Mesothelial cell of epicardium (in vitro differentiated cells): ENCODE data around the gene CD200R1L. TPM values are rescaled to one million over a fixed set of nuclear protein-coding genes. Genes with fewer than 3 reads are reported as not detected.

Source experiments
- DNase-seq, 2 experiments: peaks; one replicate each; pipeline ENCODE4 v3.0.0; 2021; ENCODE audit warnings: low spot score in 2 of 2; ENCODE audit not compliant: unreplicated experiment in 2 of 2
- H3K27ac Mint-ChIP-seq: 2 replicates; pipeline ENCODE4 v1.8.0; 2021; ENCODE audit warnings: mixed read lengths
- H3K27me3 Mint-ChIP-seq: 2 replicates; pipeline ENCODE4 v1.8.0; 2021; ENCODE audit warnings: low read depth, mixed read lengths
- H3K36me3 Mint-ChIP-seq: 2 replicates; pipeline ENCODE4 v1.8.0; 2021; ENCODE audit warnings: mixed read lengths
- H3K4me1 Mint-ChIP-seq: 2 replicates; pipeline ENCODE4 v1.8.0; 2021; ENCODE audit warnings: mixed read lengths
- H3K4me3 Mint-ChIP-seq: 2 replicates; pipeline ENCODE4 v1.8.0; 2021; ENCODE audit warnings: mild to moderate bottlenecking, moderate library complexity, mixed read lengths
- H3K9me3 Mint-ChIP-seq: 2 replicates; pipeline ENCODE4 v1.8.0; 2021; ENCODE audit warnings: mixed read lengths
- total RNA-seq: library from RNA; stranded (reverse); gene quantifications from 3 replicates; pipeline ENCODE4 v1.2.1, GENCODE V29; 2021
- TF ChIP-seq, protein P1 (sequence below): fragments of 200-600 bp; sonication (generic); IDR thresholded peaks from one replicate; pipeline ENCODE4 v1.5.0; 2021; ENCODE audit warnings: antibody characterized with exemption; ENCODE audit not compliant: unreplicated experiment

Gene CD200R1L
- total RNA-seq, 1 donor from 2014 or later, result not detected

DNA sequence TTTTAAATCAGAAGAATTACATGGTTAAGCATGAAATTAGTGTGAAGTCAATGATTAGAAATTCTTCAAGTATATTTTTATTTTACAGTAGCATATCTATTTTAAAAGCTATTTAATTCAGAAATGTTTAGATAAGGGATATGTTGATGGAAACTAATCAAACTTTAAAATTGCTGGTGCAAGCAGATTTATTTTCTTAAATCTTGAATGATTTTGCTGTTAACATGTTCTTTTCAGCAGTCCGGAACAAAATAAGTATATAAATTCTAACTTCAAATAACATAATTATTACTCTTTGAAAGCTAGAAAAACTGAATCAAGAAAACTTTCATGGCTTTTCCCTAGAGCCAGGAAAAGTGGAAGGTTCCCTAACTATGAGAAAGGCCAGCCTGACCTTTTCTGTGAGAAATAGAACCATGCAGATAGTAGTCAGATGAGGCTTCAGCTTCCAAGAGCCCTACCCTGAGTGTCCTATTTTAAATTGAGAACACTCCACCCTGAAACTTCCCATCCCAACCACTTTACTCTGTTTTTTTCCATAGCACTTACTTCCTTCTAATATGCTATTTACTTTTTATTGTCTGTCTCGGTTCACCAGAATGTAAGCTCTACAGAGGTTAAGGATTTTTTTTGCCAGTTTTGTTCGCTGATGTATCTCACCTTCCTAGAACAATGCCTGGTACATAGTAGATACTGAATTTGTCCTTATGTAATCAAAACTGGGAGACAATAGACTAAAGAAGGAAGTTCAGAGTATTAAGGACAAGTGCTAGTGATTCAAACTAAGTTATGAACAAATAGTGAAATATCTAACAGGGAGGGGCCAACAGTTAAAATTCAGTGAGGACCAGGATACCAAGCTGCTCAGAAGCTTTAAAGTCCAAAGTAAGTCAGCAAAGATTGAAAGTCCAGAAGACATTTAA lies 66.8 kb downstream of the CD200R1L start:
- H3K27me3 Mint-ChIP-seq, result no peaks in the 10 kb centered on the region
- no peak overlapping the region for H3K27ac Mint-ChIP-seq
- TF ChIP-seq, protein P1, sequence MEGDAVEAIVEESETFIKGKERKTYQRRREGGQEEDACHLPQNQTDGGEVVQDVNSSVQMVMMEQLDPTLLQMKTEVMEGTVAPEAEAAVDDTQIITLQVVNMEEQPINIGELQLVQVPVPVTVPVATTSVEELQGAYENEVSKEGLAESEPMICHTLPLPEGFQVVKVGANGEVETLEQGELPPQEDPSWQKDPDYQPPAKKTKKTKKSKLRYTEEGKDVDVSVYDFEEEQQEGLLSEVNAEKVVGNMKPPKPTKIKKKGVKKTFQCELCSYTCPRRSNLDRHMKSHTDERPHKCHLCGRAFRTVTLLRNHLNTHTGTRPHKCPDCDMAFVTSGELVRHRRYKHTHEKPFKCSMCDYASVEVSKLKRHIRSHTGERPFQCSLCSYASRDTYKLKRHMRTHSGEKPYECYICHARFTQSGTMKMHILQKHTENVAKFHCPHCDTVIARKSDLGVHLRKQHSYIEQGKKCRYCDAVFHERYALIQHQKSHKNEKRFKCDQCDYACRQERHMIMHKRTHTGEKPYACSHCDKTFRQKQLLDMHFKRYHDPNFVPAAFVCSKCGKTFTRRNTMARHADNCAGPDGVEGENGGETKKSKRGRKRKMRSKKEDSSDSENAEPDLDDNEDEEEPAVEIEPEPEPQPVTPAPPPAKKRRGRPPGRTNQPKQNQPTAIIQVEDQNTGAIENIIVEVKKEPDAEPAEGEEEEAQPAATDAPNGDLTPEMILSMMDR, result no peak
- peaks cover 32% of the 10 kb centered on the region for H3K4me1 Mint-ChIP-seq
- H3K36me3 Mint-ChIP-seq, result no peaks in the 10 kb centered on the region
- H3K9me3 Mint-ChIP-seq, result no peaks in the 10 kb centered on the region
- DNase-seq, result no peak
- H3K4me3 Mint-ChIP-seq, result no peak overlapping the region

DNA sequence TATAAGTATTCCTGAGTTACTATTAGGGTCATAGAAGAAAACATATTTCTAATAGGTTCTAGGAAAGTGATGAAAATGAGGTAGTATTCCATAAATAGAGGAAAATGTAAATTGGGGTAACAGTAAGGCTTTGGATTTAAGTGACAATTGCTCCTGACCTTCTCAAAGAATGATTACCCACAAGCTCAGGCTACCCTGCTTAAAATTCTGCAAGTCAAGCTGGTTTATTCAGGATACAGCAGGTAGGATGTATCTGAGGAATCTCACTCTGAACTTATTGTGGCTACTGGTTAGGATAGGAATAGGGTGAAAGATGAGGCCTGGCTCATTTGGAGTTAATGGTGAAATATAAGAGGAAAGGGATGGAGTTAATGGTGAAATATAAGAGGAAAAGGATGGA lies 67.7 kb downstream of the CD200R1L start:
- H3K27ac Mint-ChIP-seq, result peak overlapping the region; percentile 5
- DNase-seq, result no peak
- TF ChIP-seq, protein P1, result no peak
- no peaks in the 10 kb centered on the region for H3K9me3 Mint-ChIP-seq
- no peak overlapping the region for H3K4me3 Mint-ChIP-seq
- no peaks in the 10 kb centered on the region for H3K36me3 Mint-ChIP-seq
- H3K27me3 Mint-ChIP-seq, result no peaks in the 10 kb centered on the region
- H3K4me1 Mint-ChIP-seq, result peaks cover 31% of the 10 kb centered on the region

DNA sequence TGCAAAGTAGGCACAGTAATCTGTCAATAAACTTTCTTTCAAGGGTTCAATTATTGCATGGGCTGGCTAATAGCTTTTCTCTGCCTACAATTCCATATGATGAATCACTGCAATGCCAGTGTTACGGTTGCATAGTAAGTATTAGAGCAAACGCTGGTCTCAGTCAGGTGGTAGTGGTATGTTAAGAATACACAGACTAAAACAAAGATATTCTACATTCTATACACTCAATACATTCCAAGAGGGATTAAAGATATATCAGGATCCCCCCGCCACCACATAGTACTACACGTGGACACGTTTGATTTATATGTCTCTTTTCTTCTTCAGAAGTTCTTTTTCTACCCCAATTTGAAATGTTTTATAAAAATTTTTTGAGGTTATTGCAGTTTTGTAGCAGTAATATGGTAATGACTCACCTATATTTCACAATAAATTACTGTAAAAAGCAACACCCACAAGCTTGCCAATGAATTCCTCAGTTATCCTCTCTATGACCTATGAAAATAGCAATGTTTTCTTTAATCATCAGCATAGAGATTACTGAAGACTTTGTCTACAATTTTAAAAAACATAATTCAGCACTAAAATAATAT lies 68.2 kb downstream of the CD200R1L start:
- Mint-ChIP-seq H3K36me3 (no peaks in the 10 kb centered on the region), H3K9me3 (no peaks in the 10 kb centered on the region), H3K4me3 (no peak overlapping the region), H3K4me1 (peaks cover 31% of the 10 kb centered on the region), H3K27me3 (no peaks in the 10 kb centered on the region), H3K27ac (peak overlapping the region; percentile 64)
- DNase-seq, result no peak
- TF ChIP-seq, protein P1, result no peak

DNA sequence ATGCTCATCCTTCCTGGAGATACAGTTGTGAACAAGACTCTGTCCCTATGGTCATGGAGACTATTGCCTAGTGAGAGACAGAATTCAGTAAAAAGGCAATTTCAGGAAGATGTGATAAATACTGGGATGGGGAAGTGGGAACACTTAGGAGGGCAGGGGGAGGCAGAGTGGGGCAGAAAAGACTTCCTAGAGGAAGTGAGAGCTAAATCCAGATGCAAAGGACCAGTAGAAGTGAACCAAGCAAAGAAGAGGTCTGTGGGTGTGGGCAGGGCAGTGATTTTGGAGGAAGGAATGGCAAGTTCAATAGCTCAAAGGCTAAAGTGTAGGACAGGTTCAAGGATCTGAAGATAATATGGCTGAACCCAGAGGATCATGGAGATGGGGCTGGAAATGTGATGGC lies 68.9 kb downstream of the CD200R1L start:
- Mint-ChIP-seq H3K4me1 (peaks cover 34% of the 10 kb centered on the region), H3K9me3 (no peaks in the 10 kb centered on the region), H3K27me3 (no peaks in the 10 kb centered on the region), H3K36me3 (no peaks in the 10 kb centered on the region), H3K27ac (peak overlapping the region; percentile 64), H3K4me3 (no peak overlapping the region)
- no peak for DNase-seq
- TF ChIP-seq, protein P1, result no peak

DNA sequence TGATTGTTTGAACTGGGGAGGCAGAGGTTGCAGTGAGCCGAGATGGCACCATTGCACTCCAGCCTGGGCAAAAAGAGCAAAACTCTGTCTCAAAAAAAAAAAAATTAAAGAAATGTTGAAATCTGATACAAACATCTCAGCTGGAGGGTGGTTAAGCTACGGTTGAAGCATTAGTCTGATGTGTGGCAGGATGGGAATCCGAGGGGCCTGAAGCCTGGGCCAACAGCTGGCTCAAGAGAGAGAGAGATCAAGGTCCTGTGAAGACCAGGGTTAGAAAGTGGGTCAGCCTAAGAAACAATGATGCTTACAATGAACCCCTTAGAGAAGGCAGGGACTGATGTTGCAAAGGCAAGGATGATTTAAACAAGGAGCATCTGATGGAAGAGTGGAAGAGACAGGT lies 69.8 kb downstream of the CD200R1L start:
- Mint-ChIP-seq H3K36me3 (no peaks in the 10 kb centered on the region), H3K27ac (peak overlapping the region; percentile 3), H3K4me3 (no peak overlapping the region), H3K4me1 (peaks cover 41% of the 10 kb centered on the region), H3K27me3 (no peaks in the 10 kb centered on the region), H3K9me3 (no peaks in the 10 kb centered on the region)
- no peak for DNase-seq
- TF ChIP-seq, protein P1, result no peak
